K562 (cell line): Measurements from ENCODE around the gene UFSP2. TPM values are rescaled to one million over a fixed set of nuclear protein-coding genes. Genes with fewer than 3 reads are reported as not detected.

Source experiments
- ADNP ChIP-seq: fragments of 200-800 bp; sonication (Bioruptor generic); IDR thresholded peaks from 2 replicates; pipeline ENCODE4 v1.6.1; 2016; ENCODE audit warnings: missing genetic modification characterization, missing compliant biosample characterization
- CBFB ChIP-seq: sonication (generic); formaldehyde crosslinking; IDR thresholded peaks from 2 replicates; pipeline ENCODE4 v1.4.0; 2020; ENCODE audit warnings: mild to moderate bottlenecking, missing genetic modification reagents
- HIVEP1 ChIP-seq: fragments of 250-450 bp; sonication (Bioruptor Pico); IDR thresholded peaks from 2 replicates; pipeline ENCODE4 v1.4.0; 2020; ENCODE audit warnings: mild to moderate bottlenecking
- HMGN3 ChIP-seq: IDR thresholded peaks from 2 replicates; pipeline ENCODE4 v1.6.1; 2011; ENCODE audit warnings: borderline replicate concordance, low read depth, mild to moderate bottlenecking, mixed read lengths, low read length; ENCODE audit not compliant: insufficient read length; ENCODE audit errors: extremely low read depth
- NEUROD1 ChIP-seq: fragments of 150-350 bp; IDR thresholded peaks from 2 replicates; pipeline ENCODE4 v1.6.1; 2014; ENCODE audit warnings: borderline replicate concordance, low read length, low read depth; ENCODE audit not compliant: partially characterized antibody
- SMARCC2 ChIP-seq: fragments of 450-650 bp; IDR thresholded peaks from 2 replicates; pipeline ENCODE4 v1.6.1; 2017; ENCODE audit warnings: antibody characterized with exemption, moderate library complexity, mild to moderate bottlenecking, low read depth
- ZNF23 ChIP-seq: fragments of 250-450 bp; sonication (Bioruptor Pico); IDR thresholded peaks from 2 replicates; pipeline ENCODE4 v1.4.0; 2020; ENCODE audit warnings: mild to moderate bottlenecking
- polyA plus RNA-seq, 8 experiments: library from polyadenylated mRNA; depleted of rRNA in 4 of 8; stranded (reverse) in 5 of 8; unstranded in 3 of 8; fragments of >200 nt; fragmentation: Nextera tagmentation in 2 of 8; fragmentation: Illumina TruSeq in 1 of 8; extraction: Ambion mirVana in 2 of 8; extraction: Trizol in 1 of 8; gene quantifications; 2 replicates each; pipeline versions ENCODE4 v1.2.1 to v1.2.3, GENCODE V29; 2011 to 2014; ENCODE audit warnings: inconsistent platforms in 1 of 8, missing spikeins in 1 of 8
- total RNA-seq, 7 experiments: library from RNA; depleted of rRNA in 6 of 7; stranded (reverse); fragments of >200 nt in 6 of 7; fragmentation: Illumina TruSeq in 2 of 7; extraction: Trizol in 2 of 7; gene quantifications; 2 replicates each; pipeline versions ENCODE4 v1.2.1 to v1.2.3, GENCODE V29; 2011 to 2021; ENCODE audit warnings: low replicate concordance in 1 of 7
- TF ChIP-seq, protein P1 (sequence below): fragments of 450-650 bp; IDR thresholded peaks from 2 replicates; pipeline ENCODE4 v1.6.1; 2016; ENCODE audit warnings: low read depth
- TF ChIP-seq, protein P2 (sequence below): fragments of 200-800 bp; sonication (Bioruptor generic); IDR thresholded peaks from 2 replicates; pipeline ENCODE4 v1.6.1; 2017; ENCODE audit warnings: missing genetic modification characterization, missing compliant biosample characterization
- TF ChIP-seq, protein P3 (sequence below): fragments of 450-650 bp; IDR thresholded peaks from 2 replicates; pipeline ENCODE4 v1.6.1; 2016
- TF ChIP-seq, protein P4 (sequence below): fragments of 250-450 bp; sonication (Bioruptor Pico); IDR thresholded peaks from 2 replicates; pipeline ENCODE4 v1.8.0; 2021; ENCODE audit warnings: borderline replicate concordance, mild to moderate bottlenecking, moderate library complexity; ENCODE audit not compliant: poor library complexity, severe bottlenecking

Gene UFSP2
- total and polyA plus RNA-seq, 9 of the 15 experiments (the other 6 are each of a cell fraction or from before 2014, with no cell fraction given): 20.1 to 55.8 (median 26.6) TPM

DNA sequence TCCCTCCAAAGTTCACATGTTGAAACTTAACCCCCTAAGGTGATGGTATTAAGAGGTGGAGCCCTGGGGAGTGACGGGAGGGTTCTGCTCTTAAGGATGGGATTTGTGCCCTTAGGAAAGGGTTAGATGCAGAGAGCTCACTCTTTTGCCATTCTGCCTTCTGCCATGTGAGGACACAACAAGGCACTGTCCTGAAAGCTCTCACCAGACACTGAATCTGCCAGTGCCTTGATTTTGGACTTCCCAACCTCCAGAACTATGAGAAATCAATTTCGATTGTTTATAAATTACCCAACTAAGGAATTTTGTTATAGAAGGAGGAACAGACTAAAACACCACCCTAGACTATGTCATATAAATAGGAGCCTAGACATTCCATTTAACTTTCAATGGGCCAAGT lies 41.7 kb downstream of the UFSP2 start (continued):
- TF ChIP-seq, protein P1, sequence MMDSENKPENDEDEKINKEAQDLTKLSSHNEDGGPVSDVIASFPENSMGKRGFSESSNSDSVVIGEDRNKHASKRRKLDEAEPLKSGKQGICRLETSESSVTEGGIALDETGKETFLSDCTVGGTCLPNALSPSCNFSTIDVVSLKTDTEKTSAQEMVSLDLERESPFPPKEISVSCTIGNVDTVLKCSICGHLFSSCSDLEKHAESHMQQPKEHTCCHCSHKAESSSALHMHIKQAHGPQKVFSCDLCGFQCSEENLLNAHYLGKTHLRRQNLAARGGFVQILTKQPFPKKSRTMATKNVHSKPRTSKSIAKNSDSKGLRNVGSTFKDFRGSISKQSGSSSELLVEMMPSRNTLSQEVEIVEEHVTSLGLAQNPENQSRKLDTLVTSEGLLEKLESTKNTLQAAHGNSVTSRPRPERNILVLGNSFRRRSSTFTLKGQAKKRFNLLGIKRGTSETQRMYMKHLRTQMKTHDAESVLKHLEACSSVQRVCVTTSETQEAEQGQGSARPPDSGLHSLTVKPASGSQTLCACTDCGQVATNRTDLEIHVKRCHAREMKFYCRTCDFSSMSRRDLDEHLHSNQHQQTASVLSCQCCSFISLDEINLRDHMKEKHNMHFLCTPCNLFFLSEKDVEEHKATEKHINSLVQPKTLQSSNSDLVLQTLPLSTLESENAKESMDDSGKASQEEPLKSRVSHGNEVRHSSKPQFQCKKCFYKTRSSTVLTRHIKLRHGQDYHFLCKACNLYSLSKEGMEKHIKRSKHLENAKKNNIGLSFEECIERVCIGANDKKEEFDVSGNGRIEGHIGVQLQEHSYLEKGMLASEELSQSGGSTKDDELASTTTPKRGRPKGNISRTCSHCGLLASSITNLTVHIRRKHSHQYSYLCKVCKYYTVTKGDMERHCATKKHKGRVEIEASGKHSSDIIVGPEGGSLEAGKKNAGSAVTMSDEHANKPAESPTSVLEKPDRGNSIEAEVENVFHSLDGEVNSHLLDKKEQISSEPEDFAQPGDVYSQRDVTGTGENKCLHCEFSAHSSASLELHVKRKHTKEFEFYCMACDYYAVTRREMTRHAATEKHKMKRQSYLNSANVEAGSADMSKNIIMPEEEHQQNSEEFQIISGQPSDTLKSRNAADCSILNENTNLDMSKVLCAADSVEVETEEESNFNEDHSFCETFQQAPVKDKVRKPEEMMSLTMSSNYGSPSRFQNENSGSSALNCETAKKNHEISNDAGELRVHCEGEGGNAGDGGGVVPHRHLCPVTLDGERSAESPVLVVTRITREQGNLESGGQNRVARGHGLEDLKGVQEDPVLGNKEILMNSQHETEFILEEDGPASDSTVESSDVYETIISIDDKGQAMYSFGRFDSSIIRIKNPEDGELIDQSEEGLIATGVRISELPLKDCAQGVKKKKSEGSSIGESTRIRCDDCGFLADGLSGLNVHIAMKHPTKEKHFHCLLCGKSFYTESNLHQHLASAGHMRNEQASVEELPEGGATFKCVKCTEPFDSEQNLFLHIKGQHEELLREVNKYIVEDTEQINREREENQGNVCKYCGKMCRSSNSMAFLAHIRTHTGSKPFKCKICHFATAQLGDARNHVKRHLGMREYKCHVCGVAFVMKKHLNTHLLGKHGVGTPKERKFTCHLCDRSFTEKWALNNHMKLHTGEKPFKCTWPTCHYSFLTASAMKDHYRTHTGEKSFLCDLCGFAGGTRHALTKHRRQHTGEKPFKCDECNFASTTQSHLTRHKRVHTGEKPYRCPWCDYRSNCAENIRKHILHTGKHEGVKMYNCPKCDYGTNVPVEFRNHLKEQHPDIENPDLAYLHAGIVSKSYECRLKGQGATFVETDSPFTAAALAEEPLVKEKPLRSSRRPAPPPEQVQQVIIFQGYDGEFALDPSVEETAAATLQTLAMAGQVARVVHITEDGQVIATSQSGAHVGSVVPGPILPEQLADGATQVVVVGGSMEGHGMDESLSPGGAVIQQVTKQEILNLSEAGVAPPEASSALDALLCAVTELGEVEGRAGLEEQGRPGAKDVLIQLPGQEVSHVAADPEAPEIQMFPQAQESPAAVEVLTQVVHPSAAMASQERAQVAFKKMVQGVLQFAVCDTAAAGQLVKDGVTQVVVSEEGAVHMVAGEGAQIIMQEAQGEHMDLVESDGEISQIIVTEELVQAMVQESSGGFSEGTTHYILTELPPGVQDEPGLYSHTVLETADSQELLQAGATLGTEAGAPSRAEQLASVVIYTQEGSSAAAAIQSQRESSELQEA: no peak
- no peak for TF ChIP-seq CBFB (CRISPR knock-in tag)
- TF ChIP-seq, protein P2, sequence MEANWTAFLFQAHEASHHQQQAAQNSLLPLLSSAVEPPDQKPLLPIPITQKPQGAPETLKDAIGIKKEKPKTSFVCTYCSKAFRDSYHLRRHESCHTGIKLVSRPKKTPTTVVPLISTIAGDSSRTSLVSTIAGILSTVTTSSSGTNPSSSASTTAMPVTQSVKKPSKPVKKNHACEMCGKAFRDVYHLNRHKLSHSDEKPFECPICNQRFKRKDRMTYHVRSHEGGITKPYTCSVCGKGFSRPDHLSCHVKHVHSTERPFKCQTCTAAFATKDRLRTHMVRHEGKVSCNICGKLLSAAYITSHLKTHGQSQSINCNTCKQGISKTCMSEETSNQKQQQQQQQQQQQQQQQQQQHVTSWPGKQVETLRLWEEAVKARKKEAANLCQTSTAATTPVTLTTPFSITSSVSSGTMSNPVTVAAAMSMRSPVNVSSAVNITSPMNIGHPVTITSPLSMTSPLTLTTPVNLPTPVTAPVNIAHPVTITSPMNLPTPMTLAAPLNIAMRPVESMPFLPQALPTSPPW (CRISPR knock-in tag): no peak
- no peak for TF ChIP-seq NEUROD1
- no peak for TF ChIP-seq ZNF23 (CRISPR knock-in tag)
- no peak for TF ChIP-seq ADNP (tag)
- TF ChIP-seq SMARCC2: no peak
- TF ChIP-seq, protein P3, sequence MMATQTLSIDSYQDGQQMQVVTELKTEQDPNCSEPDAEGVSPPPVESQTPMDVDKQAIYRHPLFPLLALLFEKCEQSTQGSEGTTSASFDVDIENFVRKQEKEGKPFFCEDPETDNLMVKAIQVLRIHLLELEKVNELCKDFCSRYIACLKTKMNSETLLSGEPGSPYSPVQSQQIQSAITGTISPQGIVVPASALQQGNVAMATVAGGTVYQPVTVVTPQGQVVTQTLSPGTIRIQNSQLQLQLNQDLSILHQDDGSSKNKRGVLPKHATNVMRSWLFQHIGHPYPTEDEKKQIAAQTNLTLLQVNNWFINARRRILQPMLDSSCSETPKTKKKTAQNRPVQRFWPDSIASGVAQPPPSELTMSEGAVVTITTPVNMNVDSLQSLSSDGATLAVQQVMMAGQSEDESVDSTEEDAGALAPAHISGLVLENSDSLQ: no peak
- TF ChIP-seq HIVEP1 (CRISPR knock-in tag): no peak
- no peak for TF ChIP-seq HMGN3
- TF ChIP-seq, protein P4, sequence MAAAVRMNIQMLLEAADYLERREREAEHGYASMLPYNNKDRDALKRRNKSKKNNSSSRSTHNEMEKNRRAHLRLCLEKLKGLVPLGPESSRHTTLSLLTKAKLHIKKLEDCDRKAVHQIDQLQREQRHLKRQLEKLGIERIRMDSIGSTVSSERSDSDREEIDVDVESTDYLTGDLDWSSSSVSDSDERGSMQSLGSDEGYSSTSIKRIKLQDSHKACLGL (CRISPR knock-in tag): no peak
- TF ChIP-seq, all 486 proteins: peak for 0
